ENCODE measurements around the gene RPL11.
A peak's percentile ranks its signal among the peaks of the same experiment; 100 is the strongest.

Gene RPL11

GRCh38 chr1:23664837-23665795 lies 26.5 kb upstream of the RPL11 start:
- no peaks in the 10 kb centered on the region for H3K9me3 ChIP-seq (ENCODE audit: control insufficient read depth, insufficient read depth, low read length)
- no peaks in the 10 kb centered on the region for H4K20me1 ChIP-seq (ENCODE audit: control insufficient read depth, insufficient read depth, low read depth, low read length)
- H3K4me3 ChIP-seq (ENCODE audit: low read length) = peak overlapping the region; percentile 6
- H3K4me2 ChIP-seq (ENCODE audit: low read length) = peak overlapping the region; percentile 46
- H3K36me3 ChIP-seq (ENCODE audit: control insufficient read depth, low read length) = no peaks in the 10 kb centered on the region
- H3K79me2 ChIP-seq (ENCODE audit: control insufficient read depth, low read length) = no peaks in the 10 kb centered on the region
- no peaks in the 10 kb centered on the region for H3K9me2 ChIP-seq (replicated peaks; ENCODE audit: control insufficient read depth, low read length)
- peak overlapping the region; percentile 43 for H3K27ac ChIP-seq (ENCODE audit: low read depth, low read length)
- TF ChIP-seq CTCF (IDR thresholded peaks at IDR 0.05; ENCODE audit: low read depth, low read length, poor library complexity, severe bottlenecking) (peak; percentile 61), EZH2phosphoT487 (IDR thresholded peaks at IDR 0.05; ENCODE audit: borderline replicate concordance, low read length) (no peak)
- H3K4me1 ChIP-seq (ENCODE audit: control insufficient read depth, low read length) = peaks cover 15% of the 10 kb centered on the region
- H3K27me3 ChIP-seq (ENCODE audit: control insufficient read depth, low read length) = no peaks in the 10 kb centered on the region
- H3F3A ChIP-seq (ENCODE audit: control insufficient read depth, insufficient read depth) = 0 out of 2 replicates have a peak, but pooled peaks cover 2% of the 10 kb centered on the region

GRCh38 chr1:23667411-23667810 lies 24.2 kb upstream of the RPL11 start:
- Histone ChIP-seq H3K4me1 (ENCODE audit: control insufficient read depth, low read length) (peaks cover 15% of the 10 kb centered on the region), H4K20me1 (ENCODE audit: control insufficient read depth, insufficient read depth, low read depth, low read length) (no peaks in the 10 kb centered on the region), H3K9me3 (ENCODE audit: control insufficient read depth, insufficient read depth, low read length) (no peaks in the 10 kb centered on the region), H3K4me2 (ENCODE audit: low read length) (no peak overlapping the region), H3K79me2 (ENCODE audit: control insufficient read depth, low read length) (no peaks in the 10 kb centered on the region), H3K27me3 (ENCODE audit: control insufficient read depth, low read length) (peaks cover 4% of the 10 kb centered on the region; the same call in 1 of the 2 replicates), H3K4me3 (ENCODE audit: low read length) (no peak overlapping the region), H3K36me3 (ENCODE audit: control insufficient read depth, low read length) (no peaks in the 10 kb centered on the region), H3K27ac (ENCODE audit: low read depth, low read length) (no peak overlapping the region), H3K9me2 (replicated peaks; ENCODE audit: control insufficient read depth, low read length) (no peaks in the 10 kb centered on the region), H3F3A (ENCODE audit: control insufficient read depth, insufficient read depth) (0 out of 2 replicates have a peak, but pooled peaks cover 2% of the 10 kb centered on the region)
- TF ChIP-seq CTCF (IDR thresholded peaks at IDR 0.05; ENCODE audit: low read depth, low read length, poor library complexity, severe bottlenecking) (no peak), EZH2phosphoT487 (IDR thresholded peaks at IDR 0.05; ENCODE audit: borderline replicate concordance, low read length) (no peak)

- no peak overlapping the region for H3K27ac ChIP-seq (ENCODE audit: low read depth, low read length)
- TF ChIP-seq EZH2phosphoT487 (IDR thresholded peaks at IDR 0.05; ENCODE audit: borderline replicate concordance, low read length) (no peak), CTCF (IDR thresholded peaks at IDR 0.05; ENCODE audit: low read depth, low read length, poor library complexity, severe bottlenecking) (no peak)
- H3K27me3 ChIP-seq (ENCODE audit: control insufficient read depth, low read length) = peaks cover 22% of the 10 kb centered on the region
- H3K9me2 ChIP-seq (replicated peaks; ENCODE audit: control insufficient read depth, low read length) = no peaks in the 10 kb centered on the region
- no peaks in the 10 kb centered on the region for H3K4me1 ChIP-seq (ENCODE audit: control insufficient read depth, low read length)
- no peaks in the 10 kb centered on the region for H3K9me3 ChIP-seq (ENCODE audit: control insufficient read depth, insufficient read depth, low read length)
- no peak overlapping the region for H3K4me3 ChIP-seq (ENCODE audit: low read length)
- no peaks in the 10 kb centered on the region for H3K79me2 ChIP-seq (ENCODE audit: control insufficient read depth, low read length)
- H4K20me1 ChIP-seq (ENCODE audit: control insufficient read depth, insufficient read depth, low read depth, low read length) = no peaks in the 10 kb centered on the region
- H3F3A ChIP-seq (ENCODE audit: control insufficient read depth, insufficient read depth) = no peaks in the 10 kb centered on the region
- H3K36me3 ChIP-seq (ENCODE audit: control insufficient read depth, low read length) = no peaks in the 10 kb centered on the region
- no peak overlapping the region for H3K4me2 ChIP-seq (ENCODE audit: low read length)
Measured at GRCh38 chr1:23670709-23671108, 20.9 kb upstream of the RPL11 start.

Measured in DOHH2 (cell line).